GM18951 (cell line): ENCODE measurements around the gene CCBE1.
"Not testable (repeated sequence)": the region's sequence is repeated elsewhere in the genome, so short reads cannot be mapped to it uniquely, and the experiment has no call there.

Experiments used
- POLR2A ChIP-seq: IDR thresholded peaks from 4 replicates; pipeline ENCODE4 v1.6.1; 2011; ENCODE audit warnings: mild to moderate bottlenecking; ENCODE audit not compliant: insufficient read length, insufficient read depth; ENCODE audit errors: extremely low read depth
- in situ Hi-C: fragments of 300-500 bp; cut with MboI; formaldehyde crosslinking; loops from one replicate; pipeline ENCODE4 v1.12.0; 2022; ENCODE audit warnings: low sequenced_read_pairs, mixed read lengths, inconsistent platforms; ENCODE audit not compliant: unreplicated experiment

CCBE1 gene

DNA sequence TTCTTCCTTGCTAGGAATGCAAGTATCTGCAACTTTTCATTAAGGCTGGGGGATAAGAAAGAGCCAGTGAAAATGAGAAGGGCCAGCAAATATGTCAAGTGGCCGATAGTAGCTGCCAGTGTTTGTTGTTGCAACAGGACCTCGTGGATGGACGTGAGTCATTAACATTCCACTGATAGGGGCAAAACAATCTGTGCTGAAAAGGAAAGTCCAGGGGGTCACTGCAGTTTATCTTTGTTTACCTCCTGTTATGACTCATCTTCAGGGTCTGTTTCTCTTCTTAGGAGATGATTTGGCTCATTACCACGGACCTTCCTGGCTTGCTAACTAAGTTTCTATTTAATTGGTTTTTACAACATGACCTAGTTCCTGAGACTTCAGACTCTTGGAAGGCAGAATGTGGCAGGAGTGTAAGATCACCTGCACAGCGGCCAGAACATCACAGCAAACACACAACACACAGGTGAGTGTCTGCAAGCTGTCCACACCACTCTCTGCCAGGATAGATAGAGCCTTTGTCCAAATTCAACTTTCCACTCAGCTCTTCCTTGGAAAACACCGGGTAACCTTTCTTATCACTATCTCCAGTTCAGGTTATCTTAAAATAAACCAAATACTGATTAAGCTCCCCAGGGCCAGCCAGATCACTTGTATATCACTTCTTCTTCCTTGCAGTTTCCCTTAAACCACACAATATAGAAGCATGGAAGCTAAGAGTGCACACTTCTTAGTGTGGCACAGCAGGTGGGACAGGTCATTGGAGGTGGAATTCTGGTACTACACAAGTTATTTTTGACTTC lies 180.7 kb downstream of the CCBE1 start:
- TF ChIP-seq POLR2A, result no peak
- in situ Hi-C loops, result no loop called here

DNA sequence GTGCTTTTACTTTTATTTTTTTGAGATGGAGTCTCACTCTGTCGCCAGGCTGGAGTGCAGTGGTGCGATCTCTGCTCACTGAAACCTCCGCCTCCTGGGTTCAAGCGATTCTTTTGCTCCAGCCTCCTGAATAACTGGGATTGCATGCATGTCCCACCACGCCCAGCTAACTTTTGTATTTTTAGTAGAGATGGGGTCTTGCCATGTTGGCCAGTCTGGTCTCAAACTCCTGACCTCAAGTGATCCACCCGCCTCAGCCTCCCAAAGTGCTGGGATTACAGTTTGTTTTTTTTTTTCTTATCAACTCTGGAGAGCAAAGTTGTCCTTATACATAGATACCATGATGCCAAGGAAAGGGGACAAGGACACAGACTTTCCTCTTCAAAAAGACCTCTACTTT lies 181.3 kb downstream of the CCBE1 start:
- in situ Hi-C loops, result not testable (repeated sequence)

DNA sequence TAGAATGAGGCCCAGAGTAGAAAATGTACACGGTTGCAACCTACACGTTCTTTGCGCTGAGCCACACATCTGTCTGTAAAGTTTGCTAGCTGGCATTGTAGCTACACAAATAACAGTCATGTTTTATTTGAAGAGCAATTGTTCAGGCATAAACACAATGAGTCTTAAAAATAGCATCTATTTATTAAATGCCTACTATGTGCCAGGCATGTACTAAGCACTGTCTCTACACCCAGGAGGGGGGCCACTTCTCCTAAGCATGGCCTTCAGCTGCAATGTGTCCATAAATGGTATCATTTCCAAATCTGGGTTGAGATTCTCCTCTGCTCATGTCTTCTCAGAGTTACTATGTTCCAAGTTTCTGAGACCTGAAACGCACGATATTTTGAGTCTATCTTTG lies 182.1 kb downstream of the CCBE1 start:
- in situ Hi-C loops, result no loop called here
- no peak for TF ChIP-seq POLR2A

DNA sequence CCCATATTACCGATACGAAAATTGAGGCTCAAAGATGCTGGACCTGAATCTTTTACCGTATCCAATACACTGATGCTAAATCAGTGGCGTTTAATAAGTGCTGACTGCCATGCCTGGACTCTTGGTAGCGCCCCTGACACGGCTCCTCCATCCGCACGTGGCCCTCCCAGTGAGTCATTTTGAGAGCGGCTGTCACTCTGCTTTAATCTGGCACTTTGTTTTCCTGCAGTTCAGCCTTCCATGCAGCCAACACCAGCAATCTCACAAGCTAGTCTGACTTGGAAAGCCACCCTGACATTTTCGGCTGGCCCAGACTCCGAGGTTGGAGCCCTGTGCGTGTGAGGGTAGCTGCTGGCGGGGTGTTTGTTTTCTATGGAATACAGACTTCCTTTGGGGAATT lies 183.0 kb downstream of the CCBE1 start:
- TF ChIP-seq POLR2A, result no peak

DNA sequence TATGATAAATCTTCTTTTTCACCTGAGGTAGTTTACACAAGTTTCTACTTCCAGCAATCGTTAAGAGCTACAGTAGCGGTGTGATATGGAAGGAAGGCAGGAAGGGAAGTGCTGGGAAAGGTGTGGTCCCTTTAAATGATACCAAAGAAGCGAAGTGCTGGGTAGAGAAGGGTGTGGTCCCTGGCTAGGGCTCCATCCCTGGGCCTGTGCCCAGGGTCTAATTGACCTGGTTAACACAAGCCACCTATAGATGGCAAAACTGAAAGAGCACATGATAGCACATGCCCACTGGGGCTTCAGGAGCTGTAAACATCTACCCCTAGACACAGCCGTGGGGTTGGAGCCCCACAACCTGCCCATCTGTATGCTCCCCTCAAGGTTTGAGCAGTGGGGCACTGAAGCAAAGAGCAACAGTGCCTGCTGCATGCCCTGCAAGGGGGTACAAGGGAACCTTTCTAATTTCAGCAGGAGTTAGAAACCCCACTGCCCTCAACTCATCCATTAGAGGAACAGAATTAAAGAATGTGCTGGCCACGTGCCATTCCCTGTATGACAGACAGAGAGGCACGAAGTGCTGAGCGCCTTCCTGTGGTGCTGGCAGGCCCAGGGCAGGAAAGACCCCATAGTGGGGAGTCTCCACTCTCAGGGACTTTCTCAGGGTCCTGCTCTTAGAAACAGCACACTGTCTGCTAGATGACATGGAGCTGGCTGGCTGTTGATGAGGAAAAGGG lies 185.0 kb downstream of the CCBE1 start:
- in situ Hi-C loops, result no loop called here
- no peak for TF ChIP-seq POLR2A

More for the DNA sequence above, 183.0 kb downstream of the CCBE1 start:
- in situ Hi-C loops, result no loop called here

DNA sequence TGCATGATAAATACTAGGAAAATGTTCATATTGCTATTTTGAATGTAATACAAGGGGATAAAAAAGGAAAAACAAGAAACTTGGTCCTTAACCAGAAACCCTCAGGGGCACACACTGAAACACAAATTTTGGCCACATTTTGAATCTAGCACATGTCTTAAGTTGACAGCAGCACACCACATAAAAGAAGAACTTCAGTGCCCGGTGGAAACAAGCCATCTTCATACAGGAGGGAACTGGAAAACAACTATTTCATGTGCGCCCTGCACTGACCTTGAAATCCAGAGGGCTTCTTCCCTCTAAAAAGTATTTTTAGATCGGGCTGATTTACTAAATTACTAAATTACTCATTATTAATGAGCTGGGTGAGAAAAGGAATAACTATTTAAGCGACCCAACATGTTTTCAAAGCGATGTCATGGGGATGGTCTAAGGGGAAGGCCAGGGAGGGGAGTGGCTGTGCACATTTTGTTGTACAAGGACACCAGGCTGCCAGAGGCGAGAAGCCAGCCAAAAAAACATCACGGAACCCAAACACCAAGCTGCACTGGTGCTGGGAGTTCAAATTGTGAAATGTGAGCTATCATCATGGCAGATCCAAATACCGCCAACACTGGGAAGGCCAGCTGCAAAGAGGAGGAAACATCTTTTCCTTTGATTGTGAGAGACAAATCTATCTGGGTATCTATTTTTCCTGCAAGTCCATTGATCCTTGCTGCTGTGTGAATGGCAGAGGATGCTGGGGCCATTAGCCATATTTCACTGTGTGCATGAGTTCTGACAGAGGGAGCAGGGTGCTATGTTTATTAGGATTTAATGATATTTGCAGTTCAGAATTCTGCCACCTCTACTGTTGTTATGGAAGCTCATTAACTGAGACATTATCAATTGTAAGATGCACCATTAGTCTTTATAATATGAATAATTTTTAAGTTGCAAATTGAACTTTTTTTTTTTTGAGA lies 187.5 kb downstream of the CCBE1 start:
- no peak for TF ChIP-seq POLR2A
- in situ Hi-C loops, result no loop called here

DNA sequence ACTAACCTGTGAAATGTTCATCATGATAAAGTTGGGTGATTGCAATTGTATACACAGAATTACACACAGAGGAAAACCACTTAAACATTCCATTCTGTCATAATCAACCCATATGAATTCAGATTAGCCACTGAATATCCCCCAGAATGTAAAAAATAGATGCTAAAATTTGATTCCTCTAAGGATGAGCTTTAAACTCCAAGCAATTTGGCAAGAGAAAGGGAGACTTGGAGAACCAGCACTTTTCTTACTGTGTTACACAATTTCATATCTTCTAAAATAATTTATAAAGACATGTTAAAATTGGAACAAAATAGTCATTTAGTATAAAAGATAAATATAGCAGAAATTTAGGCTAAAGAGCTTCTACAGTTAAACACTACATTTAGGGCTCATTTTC lies 191.9 kb downstream of the CCBE1 start:
- no peak for TF ChIP-seq POLR2A
- in situ Hi-C loops, result no loop called here

DNA sequence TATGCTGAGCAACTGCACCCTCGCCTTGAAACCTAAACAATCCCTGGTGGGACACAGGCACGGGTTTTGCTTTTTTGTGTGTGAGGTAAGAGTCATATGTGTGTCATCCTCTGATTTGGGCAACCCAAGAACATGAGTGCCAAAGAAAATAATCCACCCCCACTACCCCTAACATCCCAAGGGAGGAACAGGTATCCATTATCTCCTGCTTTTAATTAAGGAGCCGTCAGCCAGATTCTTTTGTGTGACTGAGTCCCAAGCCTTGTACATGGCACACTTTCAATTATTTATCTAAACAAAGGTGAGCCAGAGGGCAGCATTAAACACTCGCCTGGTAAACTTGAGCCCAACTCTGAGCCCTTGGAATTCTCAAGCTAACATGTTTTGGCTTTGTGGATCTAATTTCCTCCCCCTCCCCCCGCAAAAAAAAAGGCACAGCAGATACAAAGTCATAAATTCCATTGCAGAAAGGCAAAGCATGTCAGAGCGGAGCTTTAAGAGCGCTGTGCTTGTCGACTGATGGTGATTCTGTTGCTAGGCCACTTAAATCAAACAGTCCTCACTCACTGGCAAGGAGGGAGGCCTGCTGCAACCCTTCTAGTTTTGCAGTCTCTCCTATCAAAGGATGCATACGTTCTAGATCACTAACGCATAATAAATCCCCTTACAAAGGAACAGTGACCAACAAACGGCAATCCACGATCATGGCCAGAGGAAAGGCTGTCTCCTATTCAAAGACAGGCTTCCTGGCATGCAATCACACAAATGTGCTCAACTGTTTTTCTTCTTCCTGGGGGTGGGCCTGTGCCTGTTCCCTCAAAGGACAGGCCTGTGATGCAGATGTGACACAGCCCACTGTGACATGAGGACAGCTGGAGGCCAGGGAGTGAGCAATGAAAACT lies 194.7 kb downstream of the CCBE1 start:
- in situ Hi-C loops, result no loop called here
- no peak for TF ChIP-seq POLR2A

DNA sequence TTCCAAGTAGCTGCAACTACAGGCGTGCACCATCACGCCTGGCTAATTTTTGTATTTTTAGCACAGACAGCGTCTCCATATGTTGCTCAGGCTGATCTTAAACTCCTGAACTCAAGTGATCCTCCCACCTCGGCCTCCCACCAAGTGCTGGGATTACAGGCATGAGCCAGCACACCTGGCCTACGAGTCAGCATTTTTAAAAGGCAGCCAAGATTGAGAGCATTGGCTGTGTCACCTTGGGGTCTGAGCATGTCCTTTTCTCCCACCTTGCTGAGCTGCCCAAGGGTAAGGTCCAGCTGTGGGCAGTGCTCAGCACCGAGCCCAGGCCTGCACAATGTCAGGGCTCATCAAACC lies 195.3 kb downstream of the CCBE1 start:
- in situ Hi-C loops, result no loop called here
- no peak for TF ChIP-seq POLR2A

DNA sequence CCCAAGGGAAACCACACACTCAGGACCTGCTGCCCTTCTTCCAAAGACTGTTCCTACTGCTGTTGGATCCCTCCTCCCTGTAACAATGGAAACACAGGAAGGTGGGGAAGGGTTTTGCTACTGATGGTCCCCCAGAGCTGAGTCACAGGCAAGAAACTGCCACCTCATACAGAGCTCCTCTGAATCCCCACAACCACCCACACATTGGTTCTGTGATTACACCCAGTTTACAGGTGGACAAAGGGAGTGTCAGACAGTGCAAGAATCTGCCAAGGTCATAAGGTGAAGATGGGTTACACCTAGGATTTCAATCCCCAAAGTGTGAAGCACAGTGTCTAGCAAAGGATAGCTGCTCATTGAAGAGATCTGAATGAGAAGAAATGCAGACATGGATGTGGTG lies 196.5 kb downstream of the CCBE1 start:
- in situ Hi-C loops, result no loop called here
- TF ChIP-seq POLR2A, result no peak

DNA sequence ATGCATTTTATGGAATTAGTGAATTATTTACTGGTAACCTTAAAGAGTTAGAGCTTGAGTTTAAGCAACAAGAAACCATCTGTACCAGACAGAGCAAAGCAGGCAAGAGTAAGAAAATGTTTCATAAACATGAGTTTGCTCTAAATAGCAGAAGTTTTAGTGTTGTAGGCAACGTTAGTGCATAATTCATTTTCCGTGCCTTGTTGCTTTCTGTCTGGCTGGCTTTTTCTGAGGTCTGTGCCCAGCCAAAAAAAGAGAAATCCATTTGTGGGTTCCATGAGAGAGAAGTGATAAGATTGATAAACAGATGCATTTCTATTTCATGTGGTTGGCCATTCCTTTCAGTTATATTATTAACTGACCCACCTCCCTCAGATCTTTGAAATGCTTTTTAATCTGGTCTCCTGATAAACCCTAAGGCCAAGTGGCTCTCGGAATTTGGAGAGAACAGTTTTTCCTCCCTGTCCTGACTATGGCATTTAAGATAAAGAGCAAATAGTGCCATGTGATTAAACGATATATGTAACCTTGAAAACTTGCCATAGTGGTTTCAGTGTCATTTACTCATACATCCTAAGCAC lies 198.6 kb downstream of the CCBE1 start:
- in situ Hi-C loops, result no loop called here
- TF ChIP-seq POLR2A, result no peak

DNA sequence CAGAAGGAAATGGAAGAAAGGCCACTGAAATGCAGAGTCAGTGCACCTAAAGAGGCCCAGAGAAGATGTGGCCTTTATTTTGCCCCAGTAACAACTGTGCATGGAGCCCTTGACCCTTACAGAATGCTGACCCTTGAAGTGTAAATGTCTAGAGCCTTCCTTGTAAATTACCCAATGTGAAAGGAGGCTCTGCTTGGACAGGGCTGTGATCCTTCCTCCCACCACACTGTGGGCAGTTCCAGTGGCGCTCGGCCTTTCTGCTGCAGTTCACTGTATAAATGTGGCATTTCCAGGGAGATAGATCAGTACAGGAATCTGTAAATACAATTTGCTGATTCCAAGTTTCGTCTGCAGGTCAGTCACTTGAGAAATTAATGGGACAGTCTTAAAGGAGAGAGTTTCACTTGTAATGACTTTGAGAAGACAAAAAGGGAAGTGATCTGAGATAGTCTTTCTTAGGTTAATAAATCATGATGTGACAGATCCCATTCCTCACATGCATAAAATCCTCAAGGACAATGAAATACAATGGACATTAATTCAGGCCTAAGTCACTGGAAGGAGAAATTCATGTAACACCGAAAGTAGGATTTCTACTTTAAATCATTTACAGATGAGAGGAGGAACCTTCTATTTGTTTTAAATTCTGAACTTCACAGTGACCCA lies 204.3 kb downstream of the CCBE1 start:
- in situ Hi-C loops, result no loop called here
- no peak for TF ChIP-seq POLR2A

DNA sequence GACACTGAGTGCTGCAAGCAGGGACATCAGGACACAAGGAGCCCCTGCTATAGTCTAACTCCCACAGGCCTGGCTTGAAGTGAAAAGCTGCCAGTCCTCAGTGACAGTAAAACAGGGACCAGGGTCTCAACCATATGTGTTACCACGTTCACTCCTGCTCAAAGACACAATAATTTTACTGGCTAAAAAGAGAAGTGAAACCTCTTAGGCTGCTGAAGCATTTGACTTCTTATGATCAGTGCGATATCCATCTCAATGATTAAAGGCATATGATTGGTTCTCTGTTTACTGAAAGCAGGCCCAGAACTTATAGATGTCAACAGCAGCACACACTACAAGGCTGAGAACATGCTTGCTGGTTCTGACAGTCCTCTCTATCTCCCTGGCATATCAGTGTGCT lies 208.3 kb downstream of the CCBE1 start:
- TF ChIP-seq POLR2A, result no peak
- in situ Hi-C loops, result no loop called here
